Lower leg skin (tissue), 4 donors: ENCODE results near the gene EDC3. TPM values are rescaled to one million over a fixed set of nuclear protein-coding genes. Genes with fewer than 3 reads are reported as not detected.

Experiments
- DNase-seq, 2 donors: peaks; one replicate each; pipeline ENCODE4 v3.0.0-alpha.2; 2019; ENCODE audit warnings: low spot score in 2 of 2
- H3K4me3 ChIP-seq: fragments of 200-600 bp; sonication (generic); 2 replicates; pipeline ENCODE4 v1.5.1; 2017; ENCODE audit warnings: mild to moderate bottlenecking, low read depth; ENCODE audit not compliant: poor library complexity, severe bottlenecking
- CTCF ChIP-seq, 3 donors: fragments of 450-650 bp; IDR thresholded peaks; one replicate each; pipeline ENCODE4 v1.5.1; 2016; ENCODE audit warnings: antibody characterized with exemption in 3 of 3, mild to moderate bottlenecking in 3 of 3, moderate library complexity in 2 of 3
- POLR2A ChIP-seq, 2 donors: fragments of 450-650 bp; IDR thresholded peaks; one replicate each; pipeline ENCODE4 v1.6.1; 2016 to 2017; ENCODE audit warnings: antibody characterized with exemption in 2 of 2, mild to moderate bottlenecking in 1 of 2, moderate library complexity in 1 of 2
- WGBS, 2 donors: methylation state at CpG; one replicate each; pipeline ENCODE4 v1.1.5; 2018; 5-methylcytosine and 5-hydroxymethylcytosine counted together
- intact Hi-C: fragments of 100-400 bp; cut with DNase I; formaldehyde crosslinking; loops from one replicate; pipeline ENCODE4 v1.15.0; 2023; ENCODE audit warnings: low total_unique reads
- total RNA-seq, 4 donors: library from RNA; depleted of rRNA; stranded (reverse); fragments of >200 nt; gene quantifications; one replicate each; pipeline ENCODE4 v1.1.0, GENCODE V29; 2016

Gene EDC3
- total RNA-seq, 4 donors from 2014 or later, result 11.2 to 33.6 (median 17.6) TPM

DNA sequence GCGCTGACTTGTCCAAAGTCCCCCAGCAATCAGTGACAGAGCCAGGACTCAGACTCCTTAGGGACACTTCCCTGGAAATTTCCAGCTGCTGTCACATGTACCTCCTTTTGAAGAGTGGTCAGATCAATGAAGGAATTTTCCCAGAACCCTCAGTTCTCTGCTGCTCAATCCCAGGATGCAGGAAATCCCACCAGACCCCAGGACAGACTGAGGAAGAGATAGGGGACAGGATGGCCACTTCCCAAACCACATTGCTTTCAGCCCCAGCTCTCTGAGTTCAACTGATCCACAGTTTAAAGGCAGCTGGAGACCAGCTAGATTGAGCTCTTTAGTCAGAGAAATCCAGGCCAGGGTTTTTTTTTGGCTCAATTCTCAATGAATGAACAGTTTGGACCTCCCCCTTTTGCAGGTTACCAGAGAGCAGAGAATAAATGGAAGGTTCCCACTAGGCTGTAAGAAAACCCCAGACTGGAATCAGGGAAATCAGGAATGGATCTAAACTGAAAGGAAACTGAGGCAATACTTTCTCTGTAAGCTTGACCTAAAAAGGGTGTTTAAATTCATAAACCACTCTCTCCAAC, 28.0 kb upstream of the EDC3 start:
- TF ChIP-seq POLR2A (IDR thresholded peaks at IDR 0.05), result no peak
- no peak for TF ChIP-seq CTCF (IDR thresholded peaks at IDR 0.05)
- DNase-seq, result no peak
- intact Hi-C loops, result no loop called here
- no peak overlapping the region for H3K4me3 ChIP-seq
- WGBS, 2 donors, result 63 to 83% methylated on average over 1 of the region's 1 CpG

DNA sequence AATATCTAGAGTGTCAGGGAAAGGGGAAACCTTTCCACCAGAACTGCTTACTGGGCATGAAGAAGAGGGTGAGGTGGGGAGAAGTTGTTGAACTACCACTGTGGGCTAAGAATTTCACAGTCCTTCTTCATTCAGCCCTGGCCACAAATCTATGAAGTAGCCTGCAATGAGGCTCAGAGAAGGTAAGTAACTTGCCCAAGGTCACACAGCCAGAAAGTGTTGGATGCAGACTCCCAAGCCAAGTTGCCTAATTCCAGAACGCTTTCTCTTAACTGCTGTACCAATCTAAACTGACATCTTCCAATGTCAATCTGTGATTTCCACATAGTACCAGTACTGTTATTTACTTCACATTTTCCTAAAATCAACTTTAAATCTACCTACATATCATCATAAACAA, 27.4 kb upstream of the EDC3 start:
- no peak overlapping the region for H3K4me3 ChIP-seq
- DNase-seq, result no peak
- intact Hi-C loops, result no loop called here
- TF ChIP-seq POLR2A (IDR thresholded peaks at IDR 0.05) (no peak), CTCF (IDR thresholded peaks at IDR 0.05) (no peak)
- WGBS, 2 donors, result 46 to 55% methylated on average over 1 of the region's 1 CpG

GRCh38 chr15:74722591-74722990, 26.8 kb upstream of the EDC3 start:
- TF ChIP-seq POLR2A (IDR thresholded peaks at IDR 0.05) (no peak), CTCF (IDR thresholded peaks at IDR 0.05) (no peak)
- DNase-seq, result no peak
- H3K4me3 ChIP-seq, result no peak overlapping the region
- intact Hi-C loops, result no loop called here
- 88 to 89% methylated on average over 13 of the region's 13 CpGs for WGBS, 2 donors

- no peak overlapping the region for H3K4me3 ChIP-seq
- intact Hi-C loops, result no loop called here
- TF ChIP-seq CTCF (IDR thresholded peaks at IDR 0.05) (no peak), POLR2A (IDR thresholded peaks at IDR 0.05) (no peak)
- DNase-seq, result no peak
- WGBS, 2 donors, result 85% methylated on average over 5 of the region's 5 CpGs
These were observed 20.8 kb upstream of the EDC3 start for GRCh38 chr15:74716651-74717050.

- TF ChIP-seq POLR2A (IDR thresholded peaks at IDR 0.05) (no peak), CTCF (IDR thresholded peaks at IDR 0.05) (no peak)
- intact Hi-C loops, result no loop called here
- H3K4me3 ChIP-seq, result no peak overlapping the region
- DNase-seq, result no peak
- 57 to 60% methylated on average over 3 of the region's 3 CpGs for WGBS, 2 donors
These were observed 16.5 kb upstream of the EDC3 start for GRCh38 chr15:74712311-74712710.
